Pancreas (tissue), 10 donors: Measurements from ENCODE around the gene TDRKH. TPM values are rescaled to one million over a fixed set of nuclear protein-coding genes. Genes with fewer than 3 reads are reported as not detected.
"Not testable (repeated sequence)": the region's sequence is repeated elsewhere in the genome, so short reads cannot be mapped to it uniquely, and the experiment has no call there.

Source experiments
- ATAC-seq, 4 donors: fragments of 200-7000 bp; cut with Tn5 transposase; one replicate each; pipeline versions ENCODE4 v1.8.0 to v1.9.1; 2020; ENCODE audit warnings: mild to moderate bottlenecking in 4 of 4, moderate library complexity in 4 of 4
- DNase-seq, 6 donors: peaks; one replicate each; pipeline ENCODE4 v3.0.0-alpha.2; 2020
- FAIRE-seq: peaks from 2 replicates; lab custom pipeline; 2012; peaks lifted over from hg19 to GRCh38; lab: Jason Lieb, UNC
- H3K27ac ChIP-seq, 4 donors: fragments of 200-600 bp; sonication (generic); 1 replicate in 3 of 4; 2 replicates in 1 of 4; pipeline versions ENCODE4 v1.5.0 to v1.8.0; 2020
- H3K27me3 ChIP-seq, 4 donors: fragments of 200-600 bp; one replicate each; pipeline ENCODE4 v1.8.0; 2021
- H3K36me3 ChIP-seq, 3 donors: fragments of 200-600 bp; sonication (generic) in 1 of 3; one replicate each; pipeline versions ENCODE4 v1.5.0 to v1.8.0; 2020 to 2021
- H3K4me1 ChIP-seq, 3 donors: fragments of 200-600 bp; one replicate each; pipeline ENCODE4 v1.8.0; 2021
- H3K4me3 ChIP-seq, 4 donors: fragments of 200-600 bp; sonication (generic) in 2 of 4; one replicate each; pipeline versions ENCODE4 v1.5.0 to v1.8.0; 2020 to 2021
- H3K9me3 ChIP-seq, 4 donors: fragments of 200-600 bp; one replicate each; pipeline ENCODE4 v1.8.0; 2021
- whole genome bisulfite sequencing, 2 donors: extraction: QIAGEN DNeasy Blood & Tissue Kit; methylation state at CpG; one replicate each; pipeline ENCODE4 v1.1.7; 2013; 5-methylcytosine and 5-hydroxymethylcytosine counted together
- intact Hi-C, 3 donors: fragments of 100-400 bp; cut with DNase I; formaldehyde crosslinking; loops; one replicate each; pipeline versions ENCODE4 v1.11.1 to v1.14.2; 2022
- polyA plus RNA-seq, 2 donors: library from polyadenylated mRNA; stranded (reverse); fragments of 200-250 nt; gene quantifications; one replicate each; pipeline ENCODE4 v1.2.3, GENCODE V29; 2013
- total RNA-seq, 6 donors: library from RNA; stranded (reverse); fragmentation: NEBNext Ultra II Directional in 4 of 6; extraction: Animal tissue kit (Norgen Biotek cat#: 25700) in 4 of 6; gene quantifications; one replicate each; pipeline versions ENCODE4 v1.2.1 to v1.2.4, GENCODE V29; 2021 to 2023
- TF ChIP-seq, protein P1 (sequence below), 4 donors: fragments of 200-600 bp; sonication (generic) in 3 of 4; IDR thresholded peaks; one replicate each; pipeline versions ENCODE4 v1.5.0 to v1.8.0; 2021; ENCODE audit warnings: antibody characterized with exemption in 4 of 4
- donor health status: healthy with polysubstance abuse.
- donor health status: DM: no; HTN: no; CAD: no; lungs with moderate emphysema.
- donor health status: DM: no; HTN: no; CAD: no.
- donor health status: control.
- donor health status: control.
- donor health status: Bipolar disorder and iron deficiency.
- donor health status: DM: yes; HTN: yes; CAD: no.
- donor health status: DM: no; HTN: no; CAD: no.
- donor health status: DM: no; HTN: no; CAD: no.
- donor health status: DM: yes; HTN: yes; CAD: no.

The TDRKH gene
- total and polyA plus RNA-seq, 8 donors, result 2.6 to 7.5 (median 3.7) TPM

DNA sequence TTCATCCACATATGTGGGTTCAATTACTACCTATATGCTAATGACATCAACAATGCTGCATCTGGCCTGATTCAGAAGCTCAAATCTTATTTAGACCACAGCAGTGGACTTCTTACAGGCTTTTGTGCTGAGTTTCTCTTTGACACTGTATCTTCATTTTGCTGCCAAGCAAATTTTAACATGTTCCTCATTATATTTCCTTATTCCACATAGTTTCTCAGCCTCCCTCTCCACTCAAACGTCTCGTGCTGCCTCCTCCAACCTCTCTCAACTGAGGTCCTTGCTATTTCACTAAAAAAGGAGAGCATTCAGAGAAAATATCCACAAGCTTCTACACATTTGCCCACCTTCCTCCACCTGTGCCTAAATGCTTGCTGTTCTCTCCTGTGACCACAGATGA is 6.5 kb downstream of the TDRKH start:
- H3K4me3 ChIP-seq, result no peak overlapping the region
- no peaks in the 10 kb centered on the region for H3K27me3 ChIP-seq
- WGBS, 2 donors, result 68 to 75% methylated on average over 2 of the region's 2 CpGs
- intact Hi-C loops, result no loop called here
- ATAC-seq (peak in 1 of 4 donors; percentile 29), FAIRE-seq (no peak), DNase-seq (no peak)
- no peaks in the 10 kb centered on the region for H3K4me1 ChIP-seq
- H3K9me3 ChIP-seq, result no peaks in the 10 kb centered on the region
- H3K36me3 ChIP-seq, result no peaks in the 10 kb centered on the region
- TF ChIP-seq, protein P1, sequence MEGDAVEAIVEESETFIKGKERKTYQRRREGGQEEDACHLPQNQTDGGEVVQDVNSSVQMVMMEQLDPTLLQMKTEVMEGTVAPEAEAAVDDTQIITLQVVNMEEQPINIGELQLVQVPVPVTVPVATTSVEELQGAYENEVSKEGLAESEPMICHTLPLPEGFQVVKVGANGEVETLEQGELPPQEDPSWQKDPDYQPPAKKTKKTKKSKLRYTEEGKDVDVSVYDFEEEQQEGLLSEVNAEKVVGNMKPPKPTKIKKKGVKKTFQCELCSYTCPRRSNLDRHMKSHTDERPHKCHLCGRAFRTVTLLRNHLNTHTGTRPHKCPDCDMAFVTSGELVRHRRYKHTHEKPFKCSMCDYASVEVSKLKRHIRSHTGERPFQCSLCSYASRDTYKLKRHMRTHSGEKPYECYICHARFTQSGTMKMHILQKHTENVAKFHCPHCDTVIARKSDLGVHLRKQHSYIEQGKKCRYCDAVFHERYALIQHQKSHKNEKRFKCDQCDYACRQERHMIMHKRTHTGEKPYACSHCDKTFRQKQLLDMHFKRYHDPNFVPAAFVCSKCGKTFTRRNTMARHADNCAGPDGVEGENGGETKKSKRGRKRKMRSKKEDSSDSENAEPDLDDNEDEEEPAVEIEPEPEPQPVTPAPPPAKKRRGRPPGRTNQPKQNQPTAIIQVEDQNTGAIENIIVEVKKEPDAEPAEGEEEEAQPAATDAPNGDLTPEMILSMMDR (IDR thresholded peaks at IDR 0.05), result no peak
- no peak overlapping the region for H3K27ac ChIP-seq

DNA sequence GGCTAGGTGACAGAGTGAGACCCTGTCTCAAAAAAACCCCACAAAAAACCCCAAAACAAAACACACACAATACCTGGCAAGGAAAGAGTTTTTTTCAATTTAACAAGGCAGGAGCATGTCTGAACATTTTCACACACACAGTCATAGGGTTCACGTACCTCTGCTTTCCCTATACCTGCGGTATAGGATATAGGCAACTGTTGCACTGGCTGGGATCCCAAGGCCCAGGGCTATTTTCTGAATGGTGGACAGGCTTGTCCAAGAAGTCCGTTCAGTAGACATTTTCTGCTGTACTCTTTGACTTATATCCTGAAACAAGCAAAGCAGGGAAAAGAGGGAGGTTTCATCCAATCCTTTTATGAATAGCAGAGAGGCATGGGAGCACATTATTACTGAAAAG is 7.6 kb downstream of the TDRKH start:
- no peaks in the 10 kb centered on the region for H3K36me3 ChIP-seq
- H3K9me3 ChIP-seq, result no peaks in the 10 kb centered on the region
- 87 to 93% methylated on average over 3 of the region's 3 CpGs for WGBS, 2 donors
- no peak overlapping the region for H3K27ac ChIP-seq
- no peak for DNase-seq
- intact Hi-C loops, result no loop called here
- no peaks in the 10 kb centered on the region for H3K4me1 ChIP-seq
- ATAC-seq, result no peak
- FAIRE-seq, result no peak
- no peaks in the 10 kb centered on the region for H3K27me3 ChIP-seq
- TF ChIP-seq, protein P1 (IDR thresholded peaks at IDR 0.05), result no peak
- no peak overlapping the region for H3K4me3 ChIP-seq

DNA sequence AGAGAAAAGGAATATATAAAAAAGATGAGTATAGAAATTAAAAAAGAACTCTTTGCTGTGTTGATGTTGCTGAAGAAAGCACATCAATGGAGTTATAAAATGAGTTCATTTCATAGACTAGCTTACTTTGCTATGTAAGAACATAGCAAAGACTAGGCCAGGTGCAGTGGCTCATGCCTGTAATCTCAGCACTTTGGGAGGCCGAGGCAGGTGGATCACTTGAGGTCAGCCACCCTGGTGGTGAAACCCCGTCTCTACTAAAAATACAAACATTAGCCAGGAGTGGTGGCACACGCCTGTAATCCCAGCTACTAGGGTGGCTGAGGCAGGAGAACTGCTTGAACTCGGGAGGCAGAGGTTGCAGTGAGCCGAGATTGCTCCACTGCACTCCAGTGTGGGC is 8.3 kb downstream of the TDRKH start:
- DNase-seq, H3K36me3 ChIP-seq, H3K9me3 ChIP-seq, H3K27ac ChIP-seq, ATAC-seq, H3K27me3 ChIP-seq, FAIRE-seq, H3K4me1 ChIP-seq, intact Hi-C loops, H3K4me3 ChIP-seq: not testable (repeated sequence)
- WGBS, 2 donors, result 78 to 79% methylated on average over 5 of the region's 5 CpGs

DNA sequence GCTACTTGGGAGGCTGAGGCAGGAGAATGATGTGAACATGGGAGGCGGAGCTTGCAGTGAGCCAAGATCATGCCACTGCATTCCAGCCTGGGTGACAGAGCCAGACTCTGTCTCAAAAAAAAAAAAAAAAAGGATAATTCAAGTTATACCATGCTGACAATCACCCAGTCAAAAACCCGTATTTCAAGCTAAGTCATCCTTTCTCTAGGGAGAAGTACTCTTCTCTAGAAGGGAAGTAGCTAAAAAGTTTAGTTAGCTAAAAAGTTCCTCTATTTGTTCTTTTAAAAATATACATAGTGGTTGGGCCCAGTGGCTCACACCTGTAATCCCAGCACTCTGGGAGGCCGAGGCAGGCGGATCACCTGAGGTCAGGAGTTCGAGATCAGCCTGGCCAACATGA is 9.6 kb downstream of the TDRKH start:
- FAIRE-seq, H3K27me3 ChIP-seq, H3K4me3 ChIP-seq, H3K9me3 ChIP-seq, H3K36me3 ChIP-seq, H3K4me1 ChIP-seq, ATAC-seq, H3K27ac ChIP-seq, intact Hi-C loops, DNase-seq: not testable (repeated sequence)
- 95 to 97% methylated on average over 5 of the region's 5 CpGs for WGBS, 2 donors

DNA sequence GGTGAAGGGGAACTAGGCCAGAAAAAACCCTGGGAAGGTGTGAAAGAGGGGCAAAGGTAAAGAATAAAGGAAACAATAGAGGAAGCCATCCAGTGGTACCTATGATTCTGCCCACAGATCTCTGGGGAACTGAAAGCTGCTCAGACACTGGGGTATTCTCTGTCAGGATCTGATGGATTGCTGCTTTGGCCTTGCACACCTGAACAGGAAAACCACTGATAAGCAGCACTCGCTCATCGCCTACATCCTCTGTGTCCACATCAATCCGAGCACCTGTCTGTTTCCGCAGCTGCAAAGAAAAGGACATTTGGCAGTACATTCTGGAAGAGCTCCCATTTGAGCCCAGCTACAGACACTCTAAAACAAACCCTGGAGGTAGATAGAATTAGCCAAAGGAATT is 10.4 kb downstream of the TDRKH start:
- H3K4me3 ChIP-seq, result no peak overlapping the region

DNA sequence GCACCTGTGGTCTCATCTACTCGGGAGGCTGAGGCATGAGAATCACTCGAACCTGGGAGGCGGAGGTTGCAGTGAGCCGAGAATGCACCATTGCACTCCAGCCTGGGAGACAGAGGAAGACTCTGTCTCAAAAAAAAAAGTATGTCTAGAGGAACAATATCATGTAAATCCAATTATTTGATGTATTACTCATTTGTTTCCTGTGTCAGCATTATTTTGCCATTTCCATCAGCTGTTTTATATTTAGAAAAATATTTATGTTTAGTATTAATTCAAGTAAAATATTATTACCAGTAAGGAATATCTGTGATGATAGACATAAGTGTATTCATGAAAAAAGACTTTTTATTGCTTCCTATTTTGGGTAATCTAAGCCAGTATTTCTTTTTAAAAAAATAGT is 13.0 kb downstream of the TDRKH start:
- no peaks in the 10 kb centered on the region for H3K9me3 ChIP-seq
- H3K27ac ChIP-seq, result no peak overlapping the region
- TF ChIP-seq, protein P1 (IDR thresholded peaks at IDR 0.05), result no peak
- H3K4me1 ChIP-seq, result no peaks in the 10 kb centered on the region
- intact Hi-C loops, result loop anchor here in 1 of 3 donors (10.0 kb wide), 1 partner anchor 47 kb away; no protein-coding TSS in a partner anchor
- DNase-seq, result no peak
- no peak for ATAC-seq
- no peaks in the 10 kb centered on the region for H3K27me3 ChIP-seq
- no peak for FAIRE-seq
- H3K36me3 ChIP-seq, result no peaks in the 10 kb centered on the region
- no peak overlapping the region for H3K4me3 ChIP-seq
- 71 to 96% methylated on average over 4 of the region's 4 CpGs for WGBS, 2 donors

More for the DNA sequence above, 10.4 kb downstream of the TDRKH start:
- no peak for DNase-seq
- no peak for ATAC-seq
- TF ChIP-seq, protein P1 (IDR thresholded peaks at IDR 0.05), result no peak
- Histone ChIP-seq H3K36me3 (no peaks in the 10 kb centered on the region), H3K4me1 (no peaks in the 10 kb centered on the region), H3K27me3 (no peaks in the 10 kb centered on the region), H3K27ac (no peak overlapping the region), H3K9me3 (no peaks in the 10 kb centered on the region)
- no peak for FAIRE-seq
- intact Hi-C loops, result loop anchor here in 1 of 3 donors (10.0 kb wide), 1 partner anchor 45 kb away; no protein-coding TSS in a partner anchor
- WGBS, 2 donors, result 84 to 86% methylated on average over 4 of the region's 4 CpGs
